ENCODE data around the gene ACOXL. TPM values are rescaled to one million over a fixed set of nuclear protein-coding genes. Genes with fewer than 3 reads are reported as not detected.

Gene ACOXL
- total RNA-seq, 4 donors from 2014 or later: not detected

DNA sequence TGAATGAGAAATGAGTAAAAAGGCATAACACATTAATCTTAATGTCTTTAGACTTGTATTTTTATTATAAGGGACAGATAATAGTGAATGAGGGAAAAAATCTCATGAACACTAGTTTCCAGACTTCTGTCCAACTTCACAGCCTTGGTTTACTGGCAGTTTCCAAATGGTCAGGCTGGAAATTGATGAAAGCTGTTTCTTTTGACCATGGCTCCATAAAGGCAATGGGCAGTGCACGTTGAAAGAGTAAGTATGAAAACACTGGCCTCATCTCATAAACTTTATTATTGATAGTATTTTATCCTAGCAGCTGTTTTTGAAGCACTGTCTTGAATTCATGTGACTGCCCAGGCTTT, 411.4 kb downstream of the ACOXL start:
- Histone ChIP-seq H3K4me3 (no peak overlapping the region), H3K9me3 (no peaks in the 10 kb centered on the region), H3K27me3 (no peaks in the 10 kb centered on the region), H3K36me3 (peaks cover 0 to 10% (median 0%) of the 10 kb centered on the region in 3 donors), H3K27ac (no peak overlapping the region), H3K4me1 (no peaks in the 10 kb centered on the region)
- TF ChIP-seq, protein P1, sequence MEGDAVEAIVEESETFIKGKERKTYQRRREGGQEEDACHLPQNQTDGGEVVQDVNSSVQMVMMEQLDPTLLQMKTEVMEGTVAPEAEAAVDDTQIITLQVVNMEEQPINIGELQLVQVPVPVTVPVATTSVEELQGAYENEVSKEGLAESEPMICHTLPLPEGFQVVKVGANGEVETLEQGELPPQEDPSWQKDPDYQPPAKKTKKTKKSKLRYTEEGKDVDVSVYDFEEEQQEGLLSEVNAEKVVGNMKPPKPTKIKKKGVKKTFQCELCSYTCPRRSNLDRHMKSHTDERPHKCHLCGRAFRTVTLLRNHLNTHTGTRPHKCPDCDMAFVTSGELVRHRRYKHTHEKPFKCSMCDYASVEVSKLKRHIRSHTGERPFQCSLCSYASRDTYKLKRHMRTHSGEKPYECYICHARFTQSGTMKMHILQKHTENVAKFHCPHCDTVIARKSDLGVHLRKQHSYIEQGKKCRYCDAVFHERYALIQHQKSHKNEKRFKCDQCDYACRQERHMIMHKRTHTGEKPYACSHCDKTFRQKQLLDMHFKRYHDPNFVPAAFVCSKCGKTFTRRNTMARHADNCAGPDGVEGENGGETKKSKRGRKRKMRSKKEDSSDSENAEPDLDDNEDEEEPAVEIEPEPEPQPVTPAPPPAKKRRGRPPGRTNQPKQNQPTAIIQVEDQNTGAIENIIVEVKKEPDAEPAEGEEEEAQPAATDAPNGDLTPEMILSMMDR (IDR thresholded peaks at IDR 0.05): no peak
- TF ChIP-seq POLR2A (IDR thresholded peaks at IDR 0.05): no peak
- no peak for DNase-seq

DNA sequence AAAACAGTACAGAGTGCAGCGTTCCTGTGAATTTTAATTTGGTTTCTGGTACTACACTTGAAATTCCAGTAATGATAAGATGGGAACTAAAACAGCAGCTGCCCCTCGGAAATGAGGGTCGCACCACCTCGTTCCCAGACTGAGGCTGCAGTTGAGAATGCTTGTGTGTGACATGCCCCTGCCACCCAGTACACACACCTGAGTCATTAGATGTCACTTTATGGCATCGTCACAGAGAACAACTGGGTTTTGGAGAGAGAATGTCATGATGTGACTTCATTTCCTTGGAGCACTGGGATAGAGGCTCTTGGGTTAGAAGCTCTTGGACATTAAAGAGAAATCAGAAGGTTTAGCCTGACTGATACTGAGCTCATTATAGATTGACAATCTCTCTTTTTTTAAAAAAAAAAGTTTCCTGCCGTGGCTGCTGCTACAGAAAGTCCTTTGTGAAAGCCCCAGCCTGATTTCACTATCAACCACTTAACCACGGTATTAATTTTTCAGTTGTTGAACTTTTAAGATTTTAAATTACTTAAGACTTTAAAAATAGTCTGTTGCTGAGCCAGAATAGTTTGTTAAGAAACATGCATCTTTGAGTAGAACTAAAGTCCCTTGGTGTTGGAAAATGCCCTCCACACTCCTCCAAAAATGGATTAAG, 412.9 kb downstream of the ACOXL start:
- Histone ChIP-seq H3K27ac (no peak overlapping the region), H3K9me3 (no peaks in the 10 kb centered on the region), H3K36me3 (peaks cover 0 to 9% (median 0%) of the 10 kb centered on the region in 3 donors), H3K27me3 (no peaks in the 10 kb centered on the region), H3K4me3 (no peak overlapping the region), H3K4me1 (no peaks in the 10 kb centered on the region)
- DNase-seq: no peak
- no peak for TF ChIP-seq POLR2A (IDR thresholded peaks at IDR 0.05)
- TF ChIP-seq, protein P1 (IDR thresholded peaks at IDR 0.05): no peak

DNA sequence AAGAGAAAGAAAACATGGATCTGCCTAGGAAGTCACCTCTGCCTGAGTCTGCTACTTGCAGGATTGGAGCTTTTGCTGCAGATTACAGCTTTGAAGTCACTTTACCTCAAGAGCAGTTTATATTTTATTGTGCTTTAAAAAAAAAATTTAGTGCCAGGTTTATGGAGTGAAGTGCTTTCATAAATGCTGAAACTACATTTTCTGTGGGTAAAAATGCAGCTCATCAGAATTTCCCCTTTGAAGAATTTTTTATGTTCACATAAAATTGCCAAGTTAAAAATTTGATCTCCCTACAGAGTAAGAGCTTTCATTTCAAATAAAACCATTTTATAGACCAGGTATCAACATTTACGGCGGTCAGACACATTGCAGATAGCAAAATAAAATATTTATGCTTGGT, 413.6 kb downstream of the ACOXL start:
- H3K4me3 ChIP-seq: no peak overlapping the region
- TF ChIP-seq POLR2A (IDR thresholded peaks at IDR 0.05): no peak
- TF ChIP-seq, protein P1 (IDR thresholded peaks at IDR 0.05): no peak
- no peaks in the 10 kb centered on the region for H3K9me3 ChIP-seq
- peaks cover 0 to 16% (median 0%) of the 10 kb centered on the region in 3 donors for H3K36me3 ChIP-seq
- no peaks in the 10 kb centered on the region for H3K4me1 ChIP-seq
- DNase-seq: no peak
- H3K27me3 ChIP-seq: no peaks in the 10 kb centered on the region
- H3K27ac ChIP-seq: no peak overlapping the region

DNA sequence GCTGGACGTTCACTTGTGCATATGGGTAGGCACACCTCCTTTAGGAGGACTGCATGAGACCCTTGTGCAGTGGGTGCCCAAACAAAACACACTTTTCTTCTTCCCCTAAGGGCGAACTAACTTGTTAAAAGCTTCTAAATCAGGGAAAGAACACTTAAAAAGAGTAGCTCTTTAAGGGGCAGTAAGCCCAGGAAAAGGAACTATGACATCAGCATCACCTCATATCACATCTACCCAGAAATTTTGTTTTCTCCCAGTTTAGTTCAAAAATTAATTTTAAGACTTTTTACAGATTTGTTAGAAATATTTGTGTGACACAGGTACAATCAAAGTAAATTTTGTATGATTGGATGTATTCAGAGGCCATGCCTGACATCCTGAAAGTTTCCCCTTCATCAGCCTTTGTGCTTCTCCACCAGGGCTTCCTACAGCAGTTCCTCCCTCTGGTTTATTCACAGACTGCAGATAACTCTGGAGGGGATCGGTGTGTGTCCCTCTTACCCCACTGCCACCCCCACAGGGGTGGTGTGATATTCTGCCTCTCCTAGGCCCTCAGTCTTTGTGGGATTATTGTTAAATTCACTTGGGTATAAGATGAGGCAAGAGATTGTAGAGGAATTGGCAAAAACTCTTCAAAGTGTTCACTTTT, 416.0 kb downstream of the ACOXL start:
- H3K27ac ChIP-seq: no peak overlapping the region
- H3K27me3 ChIP-seq: no peaks in the 10 kb centered on the region
- no peaks in the 10 kb centered on the region for H3K9me3 ChIP-seq
- peaks cover 0 to 34% (median 0%) of the 10 kb centered on the region in 3 donors for H3K36me3 ChIP-seq
- TF ChIP-seq, protein P1 (IDR thresholded peaks at IDR 0.05): no peak
- TF ChIP-seq POLR2A (IDR thresholded peaks at IDR 0.05): no peak
- H3K4me1 ChIP-seq: no peaks in the 10 kb centered on the region
- H3K4me3 ChIP-seq: no peak overlapping the region
- no peak for DNase-seq

DNA sequence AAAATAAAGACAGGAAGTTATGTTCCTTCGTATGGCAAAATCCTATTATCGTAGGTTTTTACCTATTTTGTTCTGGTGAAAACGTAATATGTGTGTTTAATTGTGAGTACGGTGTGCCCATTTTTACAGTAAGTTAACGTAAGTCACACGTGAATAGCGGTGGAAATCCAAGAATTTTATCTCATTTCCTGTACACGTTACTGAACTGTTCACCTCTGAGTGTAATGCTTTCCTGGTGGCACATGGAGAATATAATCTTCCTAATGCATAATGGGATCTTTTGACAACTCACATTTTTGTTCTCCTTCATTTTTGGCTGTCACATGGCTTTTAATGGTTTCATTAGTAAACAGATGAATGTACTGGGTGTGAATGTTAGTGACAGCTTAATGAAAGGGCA, 416.6 kb downstream of the ACOXL start:
- H3K4me1 ChIP-seq: no peaks in the 10 kb centered on the region
- no peak overlapping the region for H3K4me3 ChIP-seq
- DNase-seq: no peak
- H3K9me3 ChIP-seq: no peaks in the 10 kb centered on the region
- peaks cover 0 to 37% (median 0%) of the 10 kb centered on the region in 3 donors for H3K36me3 ChIP-seq
- no peak for TF ChIP-seq POLR2A (IDR thresholded peaks at IDR 0.05)
- TF ChIP-seq, protein P1 (IDR thresholded peaks at IDR 0.05): no peak
- no peaks in the 10 kb centered on the region for H3K27me3 ChIP-seq
- H3K27ac ChIP-seq: no peak overlapping the region
